ENCODE data around the gene TEKT1. TPM values are rescaled to one million over a fixed set of nuclear protein-coding genes. Genes with fewer than 3 reads are reported as not detected.

TEKT1 gene
- total and polyA plus RNA-seq, 5 donors from 2014 or later, result not detected

Other genes starting within 250 kb of the TEKT1 start
- 11.4 TPM for gene KIAA0753, start 191.0 kb downstream of the TEKT1 start, total RNA-seq
- gene KIAA0753, start 191.0 kb downstream of the TEKT1 start, polyA plus RNA-seq, result 1 to 10 TPM; 1.2 to 1.8 (median 1.4) TPM
- 15.0 TPM for gene TXNDC17, start 190.7 kb downstream of the TEKT1 start, total RNA-seq
- gene TXNDC17, start 190.7 kb downstream of the TEKT1 start, polyA plus RNA-seq, result 100 to 1,000 TPM; 121 to 262 (median 177) TPM
- gene MED31, start 180.1 kb downstream of the TEKT1 start, total RNA-seq, result 16.7 TPM
- gene MED31, start 180.1 kb downstream of the TEKT1 start, polyA plus RNA-seq, result 10 to 100 TPM; 41.5 to 48.1 (median 43.1) TPM
- gene C17orf100, start 180.0 kb downstream of the TEKT1 start, total RNA-seq, result 1.5 TPM
- gene C17orf100, start 180.0 kb downstream of the TEKT1 start, polyA plus RNA-seq, result 1 to 10 TPM; 4.4 to 7.1 (median 5.6) TPM
- gene SLC13A5, start 118.4 kb downstream of the TEKT1 start, total RNA-seq, result not detected
- gene SLC13A5, start 118.4 kb downstream of the TEKT1 start, polyA plus RNA-seq, result not detected
- gene XAF1, start 75.7 kb downstream of the TEKT1 start, total RNA-seq, result 95.1 TPM
- gene XAF1, start 75.7 kb downstream of the TEKT1 start, polyA plus RNA-seq, result 10 to 100 TPM; 16.4 to 32.3 (median 26.0) TPM
- 0.54 TPM for gene FBXO39, start 55.5 kb downstream of the TEKT1 start, total RNA-seq
- under 1 TPM in 1 of 4 donors, not detected in 3; 0.13 TPM for gene FBXO39, start 55.5 kb downstream of the TEKT1 start, polyA plus RNA-seq
- gene ALOX12, start 164.3 kb upstream of the TEKT1 start, total RNA-seq, result 2.7 TPM
- under 1 TPM; 0.18 to 0.88 (median 0.20) TPM for gene ALOX12, start 164.3 kb upstream of the TEKT1 start, polyA plus RNA-seq
- gene RNASEK, start 180.9 kb upstream of the TEKT1 start, total RNA-seq, result 128 TPM
- 100 to 1,000 TPM; 556 to 649 (median 611) TPM for gene RNASEK, start 180.9 kb upstream of the TEKT1 start, polyA plus RNA-seq
- gene BCL6B, start 191.3 kb upstream of the TEKT1 start, total RNA-seq, result 0.42 TPM
- gene BCL6B, start 191.3 kb upstream of the TEKT1 start, polyA plus RNA-seq, result not detected
- gene SLC16A13, start 204.3 kb upstream of the TEKT1 start, total RNA-seq, result 3.8 TPM
- 1 to 10 TPM; 1.1 to 1.9 (median 1.5) TPM for gene SLC16A13, start 204.3 kb upstream of the TEKT1 start, polyA plus RNA-seq
- gene SLC16A11, start 212.4 kb upstream of the TEKT1 start, total RNA-seq, result 0.39 TPM
- gene SLC16A11, start 212.4 kb upstream of the TEKT1 start, polyA plus RNA-seq, result 1 to 10 TPM in 1 of 4 donors, under 1 TPM in 2, not detected in 1; 0.30 to 1.2 (median 0.67) TPM
- gene CLEC10A, start 248.5 kb upstream of the TEKT1 start, total RNA-seq, result not detected
- gene CLEC10A, start 248.5 kb upstream of the TEKT1 start, polyA plus RNA-seq, result not detected